Suprapubic skin (tissue), 4 donors: ENCODE data around the gene STK24. TPM values are rescaled to one million over a fixed set of nuclear protein-coding genes. Genes with fewer than 3 reads are reported as not detected.

Experiments
- DNase-seq, 2 donors: peaks; one replicate each; pipeline ENCODE4 v3.0.0-alpha.2; 2019; ENCODE audit warnings: low spot score in 2 of 2
- H3K27ac ChIP-seq: fragments of 200-600 bp; sonication (generic); one replicate; pipeline ENCODE4 v1.5.1; 2019
- H3K27me3 ChIP-seq: fragments of 200-600 bp; sonication (generic); one replicate; pipeline ENCODE4 v1.5.1; 2019
- H3K36me3 ChIP-seq: fragments of 200-600 bp; sonication (generic); one replicate; pipeline ENCODE4 v1.5.1; 2019
- H3K4me1 ChIP-seq: fragments of 200-600 bp; sonication (generic); one replicate; pipeline ENCODE4 v1.5.1; 2019
- H3K4me3 ChIP-seq: fragments of 200-600 bp; sonication (generic); one replicate; pipeline ENCODE4 v1.5.1; 2019; ENCODE audit warnings: mild to moderate bottlenecking
- H3K9me3 ChIP-seq: fragments of 200-600 bp; sonication (generic); one replicate; pipeline ENCODE4 v1.5.1; 2019
- EP300 ChIP-seq: sonication (generic); formaldehyde crosslinking; IDR thresholded peaks from one replicate; pipeline ENCODE4 v1.6.1; 2017; ENCODE audit warnings: antibody characterized with exemption
- POLR2A ChIP-seq, 2 donors: fragments of 450-650 bp; IDR thresholded peaks; one replicate each; pipeline ENCODE4 v1.6.1; 2017; ENCODE audit warnings: antibody characterized with exemption in 2 of 2, mild to moderate bottlenecking in 2 of 2, moderate library complexity in 2 of 2
- POLR2AphosphoS5 ChIP-seq, 3 donors: sonication (generic); formaldehyde crosslinking; IDR thresholded peaks; one replicate each; pipeline ENCODE4 v1.6.1; 2017; ENCODE audit warnings: antibody characterized with exemption in 3 of 3
- WGBS: methylation state at CpG from one replicate; pipeline ENCODE4 v1.1.5; 2018; 5-methylcytosine and 5-hydroxymethylcytosine counted together
- total RNA-seq, 4 donors: library from RNA; depleted of rRNA; stranded (reverse); fragments of >200 nt; gene quantifications; one replicate each; pipeline ENCODE4 v1.1.0, GENCODE V29; 2016
- TF ChIP-seq, protein P1 (sequence below), 2 donors: fragments of 200-600 bp in 1 of 2; fragments of 450-650 bp in 1 of 2; sonication (generic) in 1 of 2; IDR thresholded peaks; one replicate each; pipeline ENCODE4 v1.5.1; 2016 to 2019; ENCODE audit warnings: antibody characterized with exemption in 2 of 2, mild to moderate bottlenecking in 1 of 2, moderate library complexity in 1 of 2

Gene STK24
- total RNA-seq, 4 donors from 2014 or later, result 132 to 200 (median 176) TPM

DNA sequence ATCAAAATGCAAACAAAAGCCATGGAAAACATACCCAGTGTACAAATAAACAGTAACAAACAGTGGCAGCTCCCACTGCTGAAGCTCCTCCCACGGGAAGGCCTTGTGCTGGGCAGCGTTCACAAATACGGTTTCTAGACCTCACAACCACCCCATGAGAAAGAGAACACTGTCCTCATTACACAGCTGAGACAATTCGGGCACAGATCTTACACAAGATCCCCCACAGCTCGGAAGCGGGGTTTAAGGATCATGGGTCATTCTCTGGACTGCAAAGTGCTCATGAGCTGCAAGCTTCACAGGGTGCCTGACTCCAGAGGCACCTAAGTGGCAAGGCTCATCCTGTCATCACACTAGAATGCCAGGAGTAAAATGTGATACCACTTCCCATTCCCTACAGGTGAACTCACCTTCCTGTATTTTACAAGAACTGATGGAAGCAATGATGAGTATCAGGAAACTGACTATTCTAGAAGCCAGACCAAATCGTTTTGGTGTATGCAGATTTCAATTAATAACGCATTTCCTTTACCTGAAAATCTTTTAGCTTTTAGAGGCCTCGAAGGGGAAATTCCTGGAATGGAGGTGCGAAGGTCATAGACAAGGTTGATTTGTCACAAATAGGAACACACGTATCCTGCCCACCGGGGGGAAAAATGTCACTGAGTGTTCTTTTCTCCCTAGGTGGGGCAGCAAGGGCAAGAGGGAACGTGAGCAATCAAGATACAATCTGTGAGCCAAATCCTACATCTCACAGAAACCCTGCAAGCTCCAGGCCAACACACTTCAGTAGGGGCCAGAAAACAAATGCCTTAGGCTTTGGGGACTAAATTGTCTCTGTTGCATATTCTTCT, 41.2 kb downstream of the STK24 start:
- no peaks in the 10 kb centered on the region for H3K36me3 ChIP-seq
- no peaks in the 10 kb centered on the region for H3K9me3 ChIP-seq
- H3K27ac ChIP-seq, result peak overlapping the region; percentile 34
- TF ChIP-seq EP300 (no peak), POLR2AphosphoS5 (IDR thresholded peaks at IDR 0.05) (no peak), POLR2A (IDR thresholded peaks at IDR 0.05) (no peak)
- TF ChIP-seq, protein P1, sequence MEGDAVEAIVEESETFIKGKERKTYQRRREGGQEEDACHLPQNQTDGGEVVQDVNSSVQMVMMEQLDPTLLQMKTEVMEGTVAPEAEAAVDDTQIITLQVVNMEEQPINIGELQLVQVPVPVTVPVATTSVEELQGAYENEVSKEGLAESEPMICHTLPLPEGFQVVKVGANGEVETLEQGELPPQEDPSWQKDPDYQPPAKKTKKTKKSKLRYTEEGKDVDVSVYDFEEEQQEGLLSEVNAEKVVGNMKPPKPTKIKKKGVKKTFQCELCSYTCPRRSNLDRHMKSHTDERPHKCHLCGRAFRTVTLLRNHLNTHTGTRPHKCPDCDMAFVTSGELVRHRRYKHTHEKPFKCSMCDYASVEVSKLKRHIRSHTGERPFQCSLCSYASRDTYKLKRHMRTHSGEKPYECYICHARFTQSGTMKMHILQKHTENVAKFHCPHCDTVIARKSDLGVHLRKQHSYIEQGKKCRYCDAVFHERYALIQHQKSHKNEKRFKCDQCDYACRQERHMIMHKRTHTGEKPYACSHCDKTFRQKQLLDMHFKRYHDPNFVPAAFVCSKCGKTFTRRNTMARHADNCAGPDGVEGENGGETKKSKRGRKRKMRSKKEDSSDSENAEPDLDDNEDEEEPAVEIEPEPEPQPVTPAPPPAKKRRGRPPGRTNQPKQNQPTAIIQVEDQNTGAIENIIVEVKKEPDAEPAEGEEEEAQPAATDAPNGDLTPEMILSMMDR (IDR thresholded peaks at IDR 0.05), result no peak
- peaks cover 89% of the 10 kb centered on the region for H3K4me1 ChIP-seq
- H3K4me3 ChIP-seq, result no peak overlapping the region
- DNase-seq, result no peak
- no peaks in the 10 kb centered on the region for H3K27me3 ChIP-seq
- 59% methylated on average over 13 of the region's 13 CpGs for WGBS

DNA sequence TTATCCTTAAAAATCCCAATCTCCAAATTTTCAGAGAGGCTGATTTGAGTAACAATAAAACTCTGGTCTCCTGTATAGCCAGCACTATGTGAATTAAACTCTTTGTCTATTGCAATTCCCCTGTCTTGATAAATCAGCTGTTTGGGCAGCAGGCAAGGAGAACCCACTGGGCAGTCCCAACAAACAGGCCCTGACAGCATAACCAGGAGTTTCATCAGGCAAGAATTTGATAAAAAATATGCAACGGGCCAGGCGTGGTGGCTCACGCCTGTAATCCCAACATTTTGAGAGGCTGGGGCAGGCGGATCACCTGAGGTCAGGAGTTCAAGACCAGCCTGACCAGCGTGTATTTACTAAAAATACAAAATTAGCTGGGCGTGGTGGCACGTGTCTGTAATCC, 42.1 kb downstream of the STK24 start:
- Histone ChIP-seq H3K27me3 (no peaks in the 10 kb centered on the region), H3K4me3 (no peak overlapping the region), H3K9me3 (no peaks in the 10 kb centered on the region), H3K4me1 (peaks cover 87% of the 10 kb centered on the region), H3K36me3 (no peaks in the 10 kb centered on the region), H3K27ac (peak overlapping the region; percentile 38)
- WGBS, result 76% methylated on average over 7 of the region's 7 CpGs
- DNase-seq, result no peak
- TF ChIP-seq POLR2AphosphoS5 (IDR thresholded peaks at IDR 0.05) (no peak), EP300 (no peak), POLR2A (IDR thresholded peaks at IDR 0.05) (no peak)
- TF ChIP-seq, protein P1 (IDR thresholded peaks at IDR 0.05), result no peak

DNA sequence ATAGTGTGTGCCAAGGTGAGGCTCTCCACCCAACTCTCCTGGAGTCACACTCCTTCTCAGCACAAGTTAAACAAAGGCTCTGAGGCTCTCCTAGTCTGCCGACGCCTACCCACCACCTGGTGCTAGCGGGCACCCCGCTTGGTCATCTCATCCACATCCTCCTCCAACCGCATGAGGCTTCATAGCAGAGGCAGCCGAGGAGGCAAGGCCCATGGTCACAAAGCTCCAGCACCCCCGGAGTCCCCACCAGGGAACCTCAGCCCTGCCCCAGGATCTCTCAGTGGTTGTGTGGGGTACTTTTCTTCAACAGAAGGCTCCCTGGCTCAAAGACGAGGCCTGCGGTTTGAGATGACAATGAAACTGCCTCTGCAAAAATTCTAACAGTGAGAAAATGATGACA, 43.0 kb downstream of the STK24 start:
- peaks cover 87% of the 10 kb centered on the region for H3K4me1 ChIP-seq
- H3K27me3 ChIP-seq, result no peaks in the 10 kb centered on the region
- no peak for DNase-seq
- no peak overlapping the region for H3K27ac ChIP-seq
- no peaks in the 10 kb centered on the region for H3K9me3 ChIP-seq
- no peaks in the 10 kb centered on the region for H3K36me3 ChIP-seq
- 84% methylated on average over 9 of the region's 9 CpGs for WGBS
- no peak overlapping the region for H3K4me3 ChIP-seq
- TF ChIP-seq POLR2A (IDR thresholded peaks at IDR 0.05), result no peak
- TF ChIP-seq POLR2AphosphoS5 (IDR thresholded peaks at IDR 0.05), result no peak
- TF ChIP-seq, protein P1 (IDR thresholded peaks at IDR 0.05), result no peak
- TF ChIP-seq EP300, result no peak

DNA sequence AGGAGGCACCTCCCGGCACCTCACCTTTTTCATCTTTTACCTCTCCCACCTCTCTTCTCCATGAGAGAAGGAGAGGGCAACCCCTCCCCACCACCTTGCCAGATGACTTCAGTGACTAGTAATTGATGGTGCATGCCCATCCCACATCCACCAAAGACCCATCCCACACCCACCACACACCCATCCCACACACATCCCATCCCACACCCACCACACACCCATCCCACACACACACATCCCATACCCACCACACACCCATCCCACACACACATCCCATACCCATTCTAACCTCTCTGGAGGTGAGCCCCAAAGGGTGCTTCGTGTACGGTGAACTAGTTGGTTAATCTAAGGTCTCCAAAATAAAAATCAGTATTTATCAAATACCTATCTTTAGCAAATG, 44.7 kb downstream of the STK24 start:
- Histone ChIP-seq H3K4me1 (peaks cover 89% of the 10 kb centered on the region), H3K36me3 (no peaks in the 10 kb centered on the region), H3K27me3 (no peaks in the 10 kb centered on the region), H3K9me3 (no peaks in the 10 kb centered on the region), H3K4me3 (no peak overlapping the region), H3K27ac (no peak overlapping the region)
- TF ChIP-seq, protein P1 (IDR thresholded peaks at IDR 0.05), result no peak
- TF ChIP-seq EP300 (no peak), POLR2A (IDR thresholded peaks at IDR 0.05) (no peak), POLR2AphosphoS5 (IDR thresholded peaks at IDR 0.05) (no peak)
- DNase-seq, result no peak
- over 99% methylated on average over 3 of the region's 3 CpGs for WGBS

DNA sequence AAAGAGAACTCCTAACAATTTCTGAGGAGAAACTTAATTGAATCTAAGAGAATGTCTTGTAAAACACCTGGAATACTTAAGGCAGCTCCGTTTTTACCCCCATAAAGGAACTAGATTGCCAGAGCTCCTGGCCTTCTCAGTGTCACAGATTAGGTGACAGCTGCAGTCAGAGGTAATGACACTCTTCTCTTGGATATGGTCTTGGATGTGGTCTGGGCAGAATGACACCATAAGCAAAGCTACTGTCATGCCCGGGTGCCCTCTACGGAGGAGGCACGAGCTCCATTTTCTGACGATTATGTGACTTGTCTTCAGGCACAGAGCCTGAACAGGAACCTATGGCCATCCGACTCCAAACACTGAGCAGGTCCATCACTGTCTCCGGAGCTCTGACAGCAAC, 46.7 kb downstream of the STK24 start:
- Histone ChIP-seq H3K4me3 (no peak overlapping the region), H3K4me1 (peaks cover 83% of the 10 kb centered on the region), H3K9me3 (no peaks in the 10 kb centered on the region), H3K27me3 (no peaks in the 10 kb centered on the region), H3K27ac (no peak overlapping the region), H3K36me3 (no peaks in the 10 kb centered on the region)
- no peak for TF ChIP-seq EP300
- no peak for TF ChIP-seq POLR2A (IDR thresholded peaks at IDR 0.05)
- TF ChIP-seq POLR2AphosphoS5 (IDR thresholded peaks at IDR 0.05), result no peak
- TF ChIP-seq, protein P1 (IDR thresholded peaks at IDR 0.05), result no peak
- DNase-seq, result no peak
- WGBS, result 80% methylated on average over 5 of the region's 7 CpGs
